HCEC 1CT (cell line): ENCODE data around the gene SNAP25.

Source experiments
- DNase-seq: peaks from one replicate; pipeline ENCODE4 v3.0.0-alpha.2; 2017

Gene SNAP25

DNA sequence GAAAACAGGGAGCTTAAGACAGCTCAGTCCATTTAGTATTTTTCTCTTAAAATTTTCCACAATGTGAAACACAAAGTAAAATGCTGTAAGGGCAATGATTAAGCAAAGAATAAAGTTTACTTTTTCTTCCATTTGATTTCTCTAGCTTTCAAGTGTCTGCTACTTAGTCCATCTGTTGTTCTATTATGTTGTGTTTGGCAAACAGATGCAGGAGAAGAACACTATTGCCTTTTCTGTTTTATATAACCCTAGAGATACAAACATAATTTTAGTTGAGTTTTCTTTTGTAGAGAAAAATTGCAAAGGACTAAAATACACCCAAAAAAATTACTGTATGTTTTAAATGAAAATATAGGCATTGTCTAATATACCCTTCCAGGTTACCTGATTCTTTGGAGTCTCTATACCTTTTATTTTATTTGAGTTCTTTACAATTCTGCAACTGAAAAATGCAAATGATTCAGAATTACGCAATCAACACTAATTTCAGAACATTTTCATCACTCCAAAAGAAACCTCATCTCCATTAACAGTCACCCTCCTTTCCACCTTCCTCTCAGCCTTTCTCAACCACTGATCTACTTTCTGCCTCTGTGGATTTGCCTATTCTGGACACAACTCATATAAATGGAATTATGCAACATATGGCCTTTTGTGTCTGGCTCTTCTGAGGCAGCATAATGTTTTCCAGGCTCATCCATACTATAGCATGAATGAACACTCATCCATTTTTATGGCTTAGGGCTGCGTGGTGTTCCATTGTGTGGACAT lies 118.5 kb downstream of the SNAP25 start:
- DNase-seq, result peak; percentile 54

- DNase-seq, result no peak
Observed at GRCh38 chr20:10338426-10339180, 120.0 kb downstream of the SNAP25 start.

DNA sequence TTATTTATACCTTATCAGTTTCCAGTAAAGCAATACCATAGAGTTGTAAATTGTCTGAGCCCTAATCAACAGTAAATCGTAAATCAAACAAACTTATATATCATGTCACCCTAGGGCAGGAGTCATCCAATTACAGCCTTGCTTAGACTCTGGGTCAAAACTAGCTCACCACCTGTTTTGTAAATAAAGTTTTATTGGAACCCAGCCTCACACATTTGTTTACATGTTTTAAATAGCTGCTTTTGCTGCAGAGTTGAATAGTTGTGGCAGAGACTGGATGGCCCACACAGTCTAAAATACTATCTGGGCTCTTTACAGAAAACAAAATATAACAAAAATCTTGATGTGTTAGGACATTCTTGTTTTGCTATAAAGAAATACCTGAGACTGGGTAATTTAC lies 121.0 kb downstream of the SNAP25 start:
- DNase-seq, result no peak

GRCh38 chr20:10342152-10342551 lies 123.5 kb downstream of the SNAP25 start:
- no peak for DNase-seq

- DNase-seq, result no peak
Observed at GRCh38 chr20:10344953-10345352, 126.3 kb downstream of the SNAP25 start.

- DNase-seq, result no peak
Observed at GRCh38 chr20:10347086-10347880, 128.7 kb downstream of the SNAP25 start.

DNA sequence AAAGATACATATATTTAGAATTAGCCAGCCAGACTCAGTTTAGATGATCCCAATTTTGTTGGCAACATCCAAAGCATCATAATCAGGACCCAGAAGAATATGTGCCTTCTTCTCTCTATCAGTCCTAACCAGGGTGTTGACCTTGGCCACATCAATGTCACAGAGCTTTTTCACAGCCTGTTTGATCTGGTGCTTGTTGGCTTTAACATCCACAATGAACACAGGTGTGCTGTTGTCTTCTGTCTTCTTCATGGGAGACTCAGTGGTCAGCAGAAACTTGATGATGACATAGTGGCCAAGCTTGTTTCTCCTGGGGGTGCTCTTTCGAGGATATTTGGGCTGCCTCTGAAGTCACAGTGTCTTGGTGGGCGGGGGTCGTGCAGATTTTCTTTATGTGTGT lies 130.5 kb downstream of the SNAP25 start:
- DNase-seq, result no peak

DNA sequence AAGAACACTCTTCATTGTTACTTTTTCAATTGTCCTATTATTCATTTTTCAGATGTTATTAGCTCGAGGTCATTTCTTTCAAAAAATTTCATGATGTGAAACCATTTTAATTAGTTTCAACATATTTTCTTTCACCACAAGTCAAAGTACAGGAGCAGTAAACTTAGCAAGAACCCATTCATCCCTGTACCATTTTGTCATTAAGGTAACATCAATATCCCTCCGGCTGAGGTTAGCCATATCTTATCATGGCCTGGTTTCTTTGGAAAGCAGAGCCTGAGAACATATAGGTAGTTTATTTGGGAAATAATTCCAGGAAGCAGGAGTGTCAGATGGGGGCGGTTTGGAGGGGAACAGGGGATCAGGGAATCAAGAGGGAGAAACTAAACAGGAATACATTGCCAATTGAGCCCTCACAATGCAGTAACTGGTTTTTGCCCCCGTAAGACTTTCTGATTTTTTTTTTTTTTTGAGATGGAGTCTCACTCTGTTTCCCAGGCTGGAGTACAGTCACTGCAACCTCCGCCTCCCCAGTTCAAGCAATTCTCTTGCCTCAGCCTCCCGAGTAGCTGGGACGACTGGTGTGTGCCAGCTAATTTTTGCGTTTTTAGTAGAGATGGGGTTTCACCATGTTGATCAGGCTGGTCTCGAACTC lies 131.7 kb downstream of the SNAP25 start:
- DNase-seq, result no peak

GRCh38 chr20:10352934-10353824 lies 134.5 kb downstream of the SNAP25 start:
- DNase-seq, result peak; percentile 30

DNA sequence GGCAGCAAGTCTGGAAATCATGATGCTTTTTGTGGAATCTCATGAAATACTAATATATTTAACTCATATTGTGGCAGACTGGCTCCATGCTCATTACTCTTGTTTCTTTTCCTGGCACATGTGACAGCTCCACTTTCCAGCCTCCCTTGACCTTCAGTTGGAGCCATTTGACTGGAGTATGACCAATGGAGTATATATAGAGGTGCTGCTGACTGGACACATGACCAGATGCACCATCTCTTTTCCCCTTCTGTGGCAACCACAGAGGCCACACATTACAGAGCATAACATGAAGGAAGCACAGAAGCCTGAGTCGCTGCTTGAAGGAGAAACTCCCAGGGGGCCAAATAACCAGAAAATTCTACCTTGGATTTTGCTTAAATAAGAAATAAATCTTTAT lies 138.0 kb downstream of the SNAP25 start:
- no peak for DNase-seq
